ENCODE data around the gene ZDHHC24.

The ZDHHC24 gene

DNA sequence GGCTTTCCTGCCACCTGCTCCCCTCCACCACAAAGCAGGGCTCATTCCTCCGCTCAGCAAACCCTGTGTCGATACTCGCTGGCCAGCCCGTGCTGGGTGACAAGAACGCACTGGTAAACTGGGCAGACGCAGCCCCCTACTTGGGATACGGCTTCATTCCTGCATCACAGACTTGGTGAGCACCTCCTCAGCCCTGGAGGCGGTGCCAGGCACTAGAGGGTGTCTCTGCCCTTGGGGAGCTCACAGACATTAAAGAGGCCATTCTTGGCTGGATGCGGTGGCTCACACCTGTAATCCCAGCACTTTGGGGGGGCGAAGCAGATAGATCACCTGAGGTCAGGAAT, 6.0 kb downstream of the ZDHHC24 start:
- no peak for DNase-seq (ENCODE audit: low read depth)
- H3K4me3 ChIP-seq (replicated peaks; ENCODE audit: low read depth, low read length) = no peak overlapping the region
- TF ChIP-seq, protein P1, sequence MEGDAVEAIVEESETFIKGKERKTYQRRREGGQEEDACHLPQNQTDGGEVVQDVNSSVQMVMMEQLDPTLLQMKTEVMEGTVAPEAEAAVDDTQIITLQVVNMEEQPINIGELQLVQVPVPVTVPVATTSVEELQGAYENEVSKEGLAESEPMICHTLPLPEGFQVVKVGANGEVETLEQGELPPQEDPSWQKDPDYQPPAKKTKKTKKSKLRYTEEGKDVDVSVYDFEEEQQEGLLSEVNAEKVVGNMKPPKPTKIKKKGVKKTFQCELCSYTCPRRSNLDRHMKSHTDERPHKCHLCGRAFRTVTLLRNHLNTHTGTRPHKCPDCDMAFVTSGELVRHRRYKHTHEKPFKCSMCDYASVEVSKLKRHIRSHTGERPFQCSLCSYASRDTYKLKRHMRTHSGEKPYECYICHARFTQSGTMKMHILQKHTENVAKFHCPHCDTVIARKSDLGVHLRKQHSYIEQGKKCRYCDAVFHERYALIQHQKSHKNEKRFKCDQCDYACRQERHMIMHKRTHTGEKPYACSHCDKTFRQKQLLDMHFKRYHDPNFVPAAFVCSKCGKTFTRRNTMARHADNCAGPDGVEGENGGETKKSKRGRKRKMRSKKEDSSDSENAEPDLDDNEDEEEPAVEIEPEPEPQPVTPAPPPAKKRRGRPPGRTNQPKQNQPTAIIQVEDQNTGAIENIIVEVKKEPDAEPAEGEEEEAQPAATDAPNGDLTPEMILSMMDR (IDR thresholded peaks at IDR 0.05; ENCODE audit: low read length, missing control alignments) = no peak

DNA sequence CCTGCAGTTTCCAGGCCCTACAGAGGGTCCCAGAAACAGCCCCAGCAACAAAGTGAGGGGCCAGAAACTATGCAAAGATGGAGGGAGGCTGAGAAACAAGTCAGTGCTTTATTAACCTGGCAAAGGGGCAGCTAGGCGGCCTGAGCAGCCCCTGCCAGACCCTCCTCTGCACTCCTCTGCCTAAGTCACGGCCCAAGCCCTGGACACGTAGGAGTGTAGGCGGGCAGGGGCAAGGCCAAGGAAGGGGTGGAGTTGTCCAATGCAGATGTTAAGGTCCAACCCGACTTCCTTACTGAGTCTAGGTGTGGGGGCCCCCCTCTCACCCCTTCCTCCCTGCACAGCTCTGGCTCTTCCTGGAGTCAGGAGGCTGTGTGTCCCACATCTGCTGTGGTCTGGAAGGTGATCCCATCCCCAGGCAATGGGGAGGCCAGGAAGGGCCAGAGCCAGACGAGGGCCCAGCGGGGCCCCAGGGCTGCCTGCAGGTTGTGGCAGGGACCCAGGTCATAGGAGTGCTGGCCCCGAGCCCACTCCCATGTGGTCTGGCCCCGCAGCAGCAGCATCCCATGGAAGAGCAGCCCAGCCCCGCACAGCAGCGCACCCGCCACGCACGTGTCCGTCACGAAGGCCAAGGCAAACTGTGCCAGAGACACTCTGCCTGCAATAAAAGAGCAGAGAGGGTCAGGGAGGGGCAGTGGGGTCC, 6.5 kb downstream of the ZDHHC24 start:
- TF ChIP-seq, protein P1 (IDR thresholded peaks at IDR 0.05; ENCODE audit: low read length, missing control alignments) = no peak
- no peak for DNase-seq (ENCODE audit: low read depth)

DNA sequence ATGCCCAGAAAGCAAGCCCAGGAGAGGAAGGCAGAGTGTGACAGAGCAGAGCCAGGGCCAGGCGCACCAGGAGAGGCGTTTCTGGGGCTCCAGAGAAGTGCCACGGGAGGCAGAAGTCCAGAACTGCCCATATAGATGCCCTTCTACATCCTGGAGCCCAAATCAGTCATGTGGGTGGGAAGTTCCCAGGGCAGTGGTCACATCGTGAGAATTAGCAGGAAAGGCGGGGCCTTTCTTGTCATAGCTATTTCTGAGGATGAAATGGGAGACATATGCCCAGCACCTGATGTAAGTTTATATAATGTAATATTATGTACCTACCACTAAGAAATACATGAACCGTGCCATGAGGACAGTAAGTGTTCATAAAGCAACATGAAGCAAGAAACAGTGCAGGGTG, 13.1 kb downstream of the ZDHHC24 start:
- no peak for DNase-seq (ENCODE audit: low read depth)
- TF ChIP-seq, protein P1 (IDR thresholded peaks at IDR 0.05; ENCODE audit: low read length, missing control alignments) = no peak
- H3K4me3 ChIP-seq (replicated peaks; ENCODE audit: low read depth, low read length) = no peak overlapping the region

More for the DNA sequence above, 6.5 kb downstream of the ZDHHC24 start:
- H3K4me3 ChIP-seq (replicated peaks; ENCODE audit: low read depth, low read length) = no peak overlapping the region

DNA sequence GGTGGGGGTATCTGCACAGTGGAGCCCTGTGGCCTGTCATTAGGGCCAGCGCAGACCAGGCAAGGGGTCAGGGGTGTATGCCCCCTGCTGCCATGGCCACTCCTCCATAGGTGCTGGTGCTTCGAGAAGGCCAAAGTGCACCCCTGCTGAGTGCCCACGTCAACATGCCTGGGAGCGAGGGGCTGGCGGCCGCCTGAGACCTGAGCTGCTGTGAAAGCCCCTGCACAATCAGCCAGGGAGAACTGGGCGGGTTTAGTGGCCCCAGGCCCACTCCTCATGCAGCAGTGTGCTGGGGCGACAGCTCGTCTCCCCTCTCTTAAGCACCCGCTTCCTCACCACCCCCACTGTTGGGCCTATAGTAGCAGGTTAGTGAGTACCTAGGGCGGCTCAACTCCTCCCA, 14.0 kb downstream of the ZDHHC24 start:
- TF ChIP-seq, protein P1 (IDR thresholded peaks at IDR 0.05; ENCODE audit: low read length, missing control alignments) = no peak
- no peak overlapping the region for H3K4me3 ChIP-seq (replicated peaks; ENCODE audit: low read depth, low read length)
- no peak for DNase-seq (ENCODE audit: low read depth)

DNA sequence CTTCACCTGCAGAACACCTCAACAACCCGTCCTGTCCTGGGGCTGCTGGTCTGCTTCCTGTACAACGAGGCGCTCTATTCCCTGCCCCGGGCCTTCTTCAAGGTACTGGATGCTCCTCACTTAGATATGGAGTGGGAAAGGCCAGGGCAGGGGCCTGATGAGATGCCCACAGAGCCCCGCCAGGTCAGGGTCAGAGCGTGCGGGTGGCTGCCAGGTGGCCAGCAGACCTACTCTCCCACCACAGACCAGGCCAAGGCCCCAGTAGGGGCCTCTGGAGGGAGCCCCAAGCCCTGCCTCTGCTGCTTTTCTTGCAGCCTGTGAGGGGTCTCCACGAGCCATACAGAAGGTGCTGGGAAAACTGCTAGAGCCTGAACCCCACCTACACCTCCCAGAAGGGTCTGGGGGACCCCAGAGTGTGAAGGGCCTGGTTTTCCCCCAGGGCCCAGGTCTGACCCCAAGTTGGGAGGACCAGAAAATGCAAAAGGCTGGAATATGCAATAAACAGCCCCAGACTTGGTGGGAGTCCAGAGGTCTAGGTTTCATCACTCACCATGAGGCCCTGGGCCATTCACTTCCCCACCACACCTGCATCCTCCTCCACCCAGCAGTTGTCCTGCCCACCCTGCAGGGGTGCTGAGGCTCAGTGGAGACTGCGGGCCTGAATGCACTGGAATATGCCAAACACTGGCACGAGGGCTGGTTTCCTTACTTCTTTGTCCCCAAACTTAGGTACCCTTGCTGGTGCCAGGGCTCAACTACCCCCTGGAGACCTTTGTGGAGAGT, 14.7 kb downstream of the ZDHHC24 start:
- no peak for DNase-seq (ENCODE audit: low read depth)
- TF ChIP-seq, protein P1 (IDR thresholded peaks at IDR 0.05; ENCODE audit: low read length, missing control alignments) = no peak
- H3K4me3 ChIP-seq (replicated peaks; ENCODE audit: low read depth, low read length) = no peak overlapping the region

- no peak for DNase-seq (ENCODE audit: low read depth)
- TF ChIP-seq, protein P1 (IDR thresholded peaks at IDR 0.05; ENCODE audit: low read length, missing control alignments) = no peak
These were observed 16.2 kb downstream of the ZDHHC24 start for GRCh38 chr11:66529655-66530054.

More at GRCh38 chr11:66529655-66530054, 16.2 kb downstream of the ZDHHC24 start:
- no peak overlapping the region for H3K4me3 ChIP-seq (replicated peaks; ENCODE audit: low read depth, low read length)

Measured in fibroblast of pulmonary artery (primary cell).